ENCODE results near the gene CFAP58.

Gene CFAP58

DNA sequence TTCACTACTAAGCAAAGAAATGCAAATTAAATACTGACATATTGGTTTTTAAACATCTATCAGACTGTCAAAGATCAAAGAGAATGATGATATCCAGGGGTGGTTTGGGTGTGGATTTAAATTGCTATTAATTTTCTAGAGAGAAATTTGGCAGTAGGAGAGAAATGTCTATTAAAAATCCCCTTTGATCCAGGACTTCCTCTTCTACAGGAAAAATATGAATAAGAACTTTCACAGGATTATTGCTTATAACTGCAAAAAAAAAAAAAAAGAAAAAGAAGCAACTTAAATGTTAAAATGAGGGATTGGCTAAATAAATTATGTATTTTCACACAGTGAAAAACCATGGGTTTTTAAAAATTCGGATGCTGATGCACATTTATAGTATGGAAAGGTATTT is 21.0 kb downstream of the CFAP58 start:
- no peak for DNase-seq

DNA sequence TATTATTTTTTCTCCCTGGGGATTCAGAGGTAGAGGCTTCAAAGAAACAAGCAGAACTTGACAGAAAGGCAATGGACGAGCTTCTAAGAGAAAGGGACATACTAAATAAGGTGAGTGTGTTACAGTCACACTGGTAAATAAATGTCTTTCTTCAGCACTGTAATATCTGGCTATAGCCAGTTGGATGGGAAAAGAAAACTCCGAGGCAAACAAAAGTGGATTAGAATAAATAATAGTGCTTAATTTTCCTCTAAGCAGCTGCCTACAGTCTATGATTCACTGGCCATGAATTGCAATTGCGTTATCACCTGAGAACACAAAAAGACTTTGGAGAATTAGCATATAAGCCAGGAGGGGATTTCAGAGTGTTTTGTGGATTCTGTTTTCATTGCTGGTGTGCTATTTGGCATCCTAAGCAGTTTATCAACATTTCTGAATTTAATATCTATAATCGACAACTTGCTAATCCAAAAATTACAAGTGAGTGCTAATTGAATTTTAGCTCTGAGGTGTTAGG is 23.2 kb downstream of the CFAP58 start:
- DNase-seq = no peak

DNA sequence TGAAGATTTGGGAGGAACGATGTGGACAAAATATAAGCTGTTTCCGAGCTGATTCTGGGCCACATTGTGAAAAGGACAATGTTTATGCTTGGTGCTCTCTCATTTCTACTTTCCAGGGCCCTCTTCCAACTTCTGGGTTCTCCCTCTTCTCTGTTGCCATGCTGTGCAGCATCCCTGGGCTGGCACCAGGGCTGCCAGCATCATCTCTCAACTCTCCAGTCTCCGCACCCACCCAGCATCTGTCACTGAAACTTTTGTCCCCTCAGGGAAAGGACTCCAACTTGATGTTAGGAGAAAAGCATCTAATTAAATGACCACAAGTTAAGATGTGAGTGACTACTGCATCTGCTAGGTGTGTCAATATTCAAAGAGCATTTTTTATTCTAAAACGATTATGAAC is 26.7 kb downstream of the CFAP58 start:
- no peak for DNase-seq

DNA sequence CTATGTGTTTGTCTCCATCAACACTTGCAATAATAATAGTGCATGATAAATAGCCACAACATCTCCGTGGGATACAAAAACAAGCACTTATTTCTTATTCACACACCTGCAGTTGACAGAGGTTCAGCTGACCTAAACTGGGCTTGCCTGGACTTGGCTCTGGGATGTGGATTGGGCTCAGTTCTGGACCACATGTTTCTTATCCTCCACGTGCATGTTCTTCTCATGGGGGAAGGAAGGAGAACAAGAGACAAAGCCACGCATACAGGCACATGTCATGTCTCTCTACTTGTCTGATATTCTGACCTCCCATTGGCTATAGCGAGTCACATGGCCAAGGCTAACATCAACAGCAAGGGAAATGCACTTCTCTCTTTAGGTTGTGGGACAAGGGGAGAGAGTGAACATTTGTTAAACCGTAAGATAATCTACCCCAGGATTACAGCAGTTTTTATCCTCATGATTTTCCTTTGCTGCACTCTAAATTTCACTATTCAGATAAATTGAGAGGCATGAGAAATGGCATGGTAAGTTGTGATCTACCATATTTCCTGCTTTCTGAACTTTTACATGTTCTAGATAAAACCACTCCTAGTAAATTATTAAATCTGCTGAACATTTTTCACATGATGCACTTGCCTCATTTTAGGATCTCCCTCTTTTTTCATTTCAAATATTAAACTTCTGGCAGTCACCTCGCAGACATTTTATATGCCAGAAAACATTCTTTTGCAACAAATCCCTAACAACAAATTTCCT is 33.7 kb downstream of the CFAP58 start:
- DNase-seq = no peak

DNA sequence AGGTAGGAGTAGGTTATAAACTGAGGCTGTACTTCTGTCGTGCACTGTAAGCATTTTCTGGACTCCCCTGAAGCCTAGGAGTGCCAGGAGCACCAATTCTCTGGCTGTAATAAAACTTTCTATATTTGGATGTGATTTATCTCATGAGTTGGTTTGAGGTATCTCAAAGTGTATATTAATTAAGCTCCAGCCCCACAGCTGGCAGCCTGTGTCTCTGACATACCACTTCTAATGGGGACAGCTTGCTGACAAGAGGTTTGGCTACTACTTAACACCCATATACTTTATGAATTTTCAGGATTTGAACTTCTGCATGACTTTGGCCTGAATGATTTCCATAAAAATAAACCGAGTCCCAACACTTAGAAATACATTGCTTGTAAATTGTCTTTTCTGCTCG is 35.2 kb downstream of the CFAP58 start:
- DNase-seq = no peak

DNA sequence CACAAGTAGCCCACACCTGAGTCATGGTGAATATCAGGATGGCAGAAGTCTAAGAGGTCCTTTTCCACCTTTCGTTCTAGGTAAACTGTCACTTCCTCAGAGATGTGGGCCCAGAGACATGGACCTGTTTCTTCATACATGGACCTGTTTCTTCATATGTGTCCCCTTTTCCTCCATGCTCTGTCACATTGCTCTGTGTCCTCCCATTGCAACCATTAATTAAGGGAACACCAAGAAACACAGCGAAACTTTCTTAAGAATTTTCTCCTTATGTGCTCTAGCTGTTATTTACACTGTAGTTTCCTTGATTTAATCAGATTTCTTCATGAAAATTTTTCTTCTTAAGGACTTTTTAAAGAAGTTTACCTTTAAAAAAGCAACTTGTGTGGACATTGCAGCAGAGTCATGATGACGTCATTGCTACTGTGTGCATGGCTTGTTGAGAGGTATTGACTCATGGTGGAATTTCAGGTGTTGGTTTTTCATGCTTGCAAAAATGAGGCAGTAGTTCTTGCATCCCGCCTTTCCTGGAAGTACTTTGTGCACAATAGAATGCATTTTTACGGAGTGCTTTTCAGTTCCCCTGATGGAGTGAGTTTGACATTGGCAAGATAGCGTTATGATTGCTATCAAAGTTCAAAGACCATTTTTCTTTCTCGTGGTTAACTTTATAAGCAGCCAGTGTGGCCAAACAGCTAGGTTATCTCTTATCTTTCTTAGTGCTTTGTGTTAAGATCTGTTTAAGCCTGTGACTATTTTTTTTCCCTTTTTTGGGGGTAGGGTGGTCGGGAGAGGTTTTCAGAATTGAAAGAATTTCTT is 37.7 kb downstream of the CFAP58 start:
- no peak for DNase-seq

DNA sequence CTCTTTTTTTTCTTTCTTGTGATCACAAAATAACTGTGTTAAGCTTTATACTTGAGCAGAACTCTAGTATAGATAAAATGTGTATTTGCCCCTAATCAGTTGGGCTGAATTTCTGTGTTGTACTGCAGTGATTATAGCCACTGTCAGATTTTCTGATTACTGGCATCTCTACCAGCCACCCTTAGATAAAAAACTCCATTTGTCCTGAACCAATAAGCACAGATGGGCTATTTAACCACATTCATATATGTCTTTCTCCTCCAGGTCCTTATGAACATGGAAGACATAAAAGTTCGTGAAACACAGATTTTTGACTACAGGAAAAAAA is 38.3 kb downstream of the CFAP58 start:
- no peak for DNase-seq

DNA sequence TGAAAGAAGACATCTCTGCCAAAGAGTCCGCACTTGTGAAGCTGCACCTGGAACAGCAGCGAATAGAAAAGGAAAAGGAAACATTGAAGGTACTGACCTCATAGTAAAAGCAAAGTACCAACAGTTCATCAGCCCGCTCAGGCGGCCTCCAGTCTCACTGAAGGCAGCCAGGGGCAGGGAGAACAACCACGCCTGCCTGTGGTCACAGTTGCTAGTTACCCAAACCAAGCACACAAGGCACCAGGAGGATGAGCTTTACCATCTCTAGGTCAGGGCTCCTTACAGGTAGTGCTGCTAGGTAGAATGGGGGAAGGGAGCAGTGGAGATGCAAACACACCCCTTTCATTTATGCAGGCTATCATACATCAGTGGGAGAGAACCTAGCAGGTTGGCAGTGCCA is 39.8 kb downstream of the CFAP58 start:
- no peak for DNase-seq

DNA sequence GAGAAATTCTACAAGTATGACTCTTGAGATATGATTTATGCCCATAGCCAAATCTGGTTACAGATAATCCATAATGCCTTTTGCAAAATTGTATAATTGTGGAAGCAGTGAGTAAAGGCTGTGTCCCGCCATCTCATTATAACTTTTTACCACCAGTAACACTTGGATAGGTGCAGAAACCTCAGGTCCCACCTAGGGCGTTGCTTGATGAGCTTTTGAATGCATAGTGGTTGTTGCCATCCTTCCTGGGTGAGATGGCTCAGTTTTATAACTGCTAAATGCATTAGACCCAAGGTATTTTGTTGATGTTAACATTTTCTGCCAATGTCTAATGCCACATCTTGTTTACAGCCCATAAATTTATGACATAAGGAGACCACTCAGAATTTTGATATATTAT is 42.9 kb downstream of the CFAP58 start:
- DNase-seq = no peak

DNA sequence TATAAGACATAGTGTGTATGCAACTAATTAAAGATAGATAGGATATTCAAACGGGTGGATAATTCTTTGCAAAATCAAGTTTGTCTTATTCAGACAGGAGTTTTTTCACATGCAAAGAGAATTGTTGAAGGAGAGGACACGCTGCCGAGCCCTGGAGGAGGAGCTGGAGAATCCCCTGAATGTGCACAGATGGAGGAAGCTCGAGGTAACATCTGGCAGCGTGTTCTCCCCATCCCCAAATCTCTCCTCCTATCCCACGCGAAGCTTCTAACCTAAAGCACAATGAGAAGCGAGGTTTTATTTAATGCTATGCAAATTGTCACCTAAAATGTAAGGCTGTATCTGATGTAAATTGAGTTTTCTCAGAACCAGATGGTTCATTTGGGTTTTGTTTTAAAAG is 50.0 kb downstream of the CFAP58 start:
- DNase-seq = no peak

DNA sequence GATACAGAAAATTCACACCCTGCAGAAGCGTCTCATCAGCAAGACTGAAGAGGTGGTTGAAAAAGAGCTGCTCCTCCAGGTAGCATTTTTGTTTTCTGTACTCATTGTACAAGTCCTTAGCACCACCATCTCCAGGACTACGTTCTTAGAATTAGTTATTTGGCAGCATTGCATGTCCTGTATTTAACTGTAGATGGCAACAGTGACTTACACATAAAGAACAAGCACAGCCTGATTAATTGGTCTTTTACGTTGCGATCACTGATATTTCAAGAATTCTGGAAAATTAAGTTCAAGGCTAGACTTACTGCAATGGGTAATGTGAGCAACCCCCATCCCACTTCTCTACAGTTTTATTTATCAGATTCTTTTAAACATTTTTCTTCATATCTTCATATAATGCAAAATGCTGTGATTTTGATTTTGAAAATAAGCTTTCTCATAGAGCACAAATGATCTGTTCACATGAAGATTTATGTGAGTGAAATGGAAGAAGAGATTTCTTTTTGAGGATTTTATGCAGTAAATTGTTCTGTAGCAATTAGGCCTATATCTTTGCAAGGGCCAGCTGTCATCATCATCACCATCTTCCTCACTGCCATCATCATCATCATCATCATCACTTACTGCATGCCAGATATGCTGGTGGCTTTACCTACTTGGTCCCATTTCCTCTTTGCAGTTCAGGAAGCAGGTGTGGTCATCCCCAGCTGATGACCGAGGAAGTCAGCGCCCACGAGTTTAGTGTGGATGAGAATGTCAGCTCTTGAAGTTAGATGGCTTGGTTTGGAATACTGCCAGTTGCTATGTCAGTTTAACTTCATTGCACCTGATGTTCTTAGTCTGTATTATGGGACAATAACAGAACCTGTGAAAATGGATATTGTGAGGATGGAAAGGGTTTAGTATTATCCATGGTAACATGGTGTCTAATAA is 53.4 kb downstream of the CFAP58 start:
- no peak for DNase-seq

DNA sequence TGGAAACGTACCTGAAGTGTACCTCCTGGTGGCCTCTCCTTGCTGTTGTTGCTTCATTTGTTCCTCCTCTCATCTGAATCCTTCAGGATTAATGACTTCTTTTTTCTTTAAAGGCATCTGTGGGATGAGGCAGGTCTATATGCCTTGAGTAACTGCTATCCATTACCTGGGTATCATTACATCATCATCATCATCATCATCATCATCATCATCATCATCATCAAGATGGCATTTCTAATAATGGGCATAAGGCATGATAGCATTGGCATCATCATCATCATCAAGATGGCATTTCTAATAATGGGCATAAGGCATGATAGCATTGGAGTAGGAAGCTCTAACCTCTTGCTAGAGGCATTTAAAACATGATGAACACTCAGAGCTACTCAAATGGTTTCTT is 59.9 kb downstream of the CFAP58 start:
- DNase-seq = no peak

DNA sequence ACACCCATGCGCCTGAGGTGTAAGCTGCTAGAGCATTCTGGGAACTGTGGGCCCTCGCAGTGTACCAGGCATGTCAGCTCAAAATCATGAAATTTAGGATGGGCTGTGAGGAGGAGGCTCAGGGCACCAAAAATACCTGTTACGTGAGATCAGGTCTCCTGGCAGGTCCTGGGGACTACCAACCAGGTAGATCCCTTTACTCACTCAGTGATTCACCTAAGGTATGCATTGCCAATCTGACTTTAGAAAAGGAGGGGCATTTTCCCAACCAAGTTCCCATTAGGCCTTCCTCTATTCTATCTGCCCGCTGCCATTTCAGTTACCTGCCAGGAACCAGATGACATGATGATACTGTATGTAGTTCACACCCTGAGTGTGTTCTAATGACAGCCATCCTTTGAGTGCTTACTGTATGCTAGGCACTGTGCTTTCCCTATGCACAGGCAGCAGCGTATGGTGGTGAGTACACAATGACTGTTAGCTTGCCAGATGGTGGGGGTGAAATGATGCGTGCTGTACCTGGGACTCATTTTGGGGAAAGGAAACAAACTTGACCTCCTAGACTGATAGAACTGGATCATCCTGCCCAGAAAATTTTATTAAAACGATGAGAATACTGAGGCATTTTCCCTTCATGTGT is 62.0 kb downstream of the CFAP58 start:
- DNase-seq = no peak

DNA sequence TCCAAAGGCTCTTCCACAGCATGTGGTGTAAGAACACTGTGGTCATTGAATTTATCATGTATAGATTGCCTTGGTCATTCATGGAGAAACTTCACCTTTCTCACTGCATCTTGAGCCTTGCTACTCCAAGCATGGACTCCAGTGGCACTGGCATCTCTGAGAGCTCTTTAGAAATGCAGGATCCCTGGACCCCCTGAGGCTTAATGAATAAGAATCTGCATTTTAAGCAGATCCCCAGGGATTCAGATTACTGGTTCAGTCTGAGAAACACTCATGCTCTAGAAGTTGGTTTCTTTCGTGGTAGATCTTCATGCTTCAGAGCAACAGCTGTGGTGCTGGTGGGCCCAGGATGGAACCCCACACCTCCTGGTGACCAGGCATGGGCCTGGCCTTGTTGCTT is 63.2 kb downstream of the CFAP58 start:
- DNase-seq = no peak

DNA sequence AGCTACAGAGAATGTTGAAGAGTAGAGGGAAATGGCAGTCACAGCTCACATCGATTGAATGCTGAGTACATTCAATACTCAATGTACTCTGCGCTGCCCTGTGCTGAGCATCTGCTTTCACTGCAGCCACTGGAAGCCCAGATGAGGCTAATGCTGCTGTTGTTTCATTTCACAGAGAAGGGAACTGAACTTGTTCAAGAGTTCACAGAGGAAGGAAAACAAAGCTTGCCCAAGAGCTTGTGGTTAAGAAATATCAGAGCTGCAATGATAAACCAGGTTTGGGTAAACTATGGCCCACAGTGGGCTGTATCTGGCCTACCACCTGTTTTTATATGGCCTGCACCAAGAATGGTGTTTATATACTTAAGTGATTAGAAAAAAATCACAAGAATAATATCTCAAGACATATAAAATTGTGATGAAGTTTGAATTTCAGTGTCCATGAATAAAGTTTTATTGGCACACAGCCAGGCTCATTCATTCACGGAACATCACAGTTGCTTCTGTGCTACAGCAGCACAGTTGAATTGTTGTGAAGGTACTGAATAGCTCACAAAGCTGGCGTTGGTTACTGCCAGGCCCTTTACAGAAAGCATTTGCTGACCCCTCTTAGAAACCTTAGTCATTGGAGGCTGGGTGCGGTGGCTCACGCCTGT is 64.1 kb downstream of the CFAP58 start:
- no peak for DNase-seq

DNA sequence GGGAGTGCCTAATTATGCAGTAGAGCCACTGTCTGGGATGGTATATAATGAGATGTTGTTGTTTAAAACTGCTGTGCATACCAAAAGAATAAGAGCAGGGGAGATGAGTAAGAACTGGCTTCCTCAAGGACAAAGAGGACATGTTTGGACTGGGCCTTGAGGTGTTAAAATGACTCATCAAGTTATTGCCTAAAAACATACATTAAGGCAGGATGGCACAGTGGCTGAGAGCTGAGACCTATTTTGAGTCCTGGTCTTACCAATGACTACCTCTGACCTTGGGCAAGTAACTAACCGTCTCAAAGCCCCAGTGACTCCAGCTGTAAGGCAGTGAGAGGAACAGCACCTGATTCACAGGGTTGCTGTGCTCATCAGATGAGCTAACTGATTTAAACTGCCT is 71.1 kb downstream of the CFAP58 start:
- no peak for DNase-seq

DNA sequence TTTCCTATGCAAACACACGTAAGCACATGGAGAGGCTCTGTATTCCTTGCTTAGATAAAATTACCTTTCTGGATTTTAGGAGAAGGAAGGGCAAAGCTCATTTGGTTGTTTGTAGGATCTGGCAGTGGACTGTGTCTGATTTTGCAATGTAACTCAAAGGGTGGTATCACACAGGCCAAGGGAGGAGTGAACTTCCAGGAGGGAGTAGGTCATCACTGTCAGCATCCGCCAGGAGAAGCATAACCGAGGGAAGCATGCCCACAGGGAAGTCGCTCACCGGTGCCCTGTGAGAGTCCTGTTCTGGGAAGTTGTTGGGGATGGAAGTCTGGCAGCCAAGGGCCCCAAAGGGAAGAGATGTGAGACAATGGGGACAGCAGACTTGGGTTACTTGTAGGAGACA is 74.4 kb downstream of the CFAP58 start:
- no peak for DNase-seq

DNA sequence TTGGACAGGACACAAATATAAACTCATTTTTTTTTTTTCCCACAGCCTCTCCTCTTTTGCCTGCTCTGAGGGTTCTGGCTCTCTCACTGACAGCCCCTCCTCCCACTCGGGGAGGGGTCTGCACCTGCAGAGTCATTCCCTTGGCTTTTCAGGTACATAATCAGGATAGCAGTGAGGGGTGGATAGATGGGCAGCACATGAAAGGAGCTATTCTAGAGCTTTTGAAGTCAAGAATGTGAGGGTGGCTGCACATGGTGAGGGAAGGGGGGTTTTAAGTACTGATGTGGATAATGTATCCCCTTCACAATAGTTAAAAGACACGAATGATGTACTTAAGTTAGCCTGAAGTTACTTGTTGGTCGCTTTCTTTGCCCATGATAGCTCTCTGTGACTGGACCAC is 76.2 kb downstream of the CFAP58 start:
- DNase-seq = no peak

DNA sequence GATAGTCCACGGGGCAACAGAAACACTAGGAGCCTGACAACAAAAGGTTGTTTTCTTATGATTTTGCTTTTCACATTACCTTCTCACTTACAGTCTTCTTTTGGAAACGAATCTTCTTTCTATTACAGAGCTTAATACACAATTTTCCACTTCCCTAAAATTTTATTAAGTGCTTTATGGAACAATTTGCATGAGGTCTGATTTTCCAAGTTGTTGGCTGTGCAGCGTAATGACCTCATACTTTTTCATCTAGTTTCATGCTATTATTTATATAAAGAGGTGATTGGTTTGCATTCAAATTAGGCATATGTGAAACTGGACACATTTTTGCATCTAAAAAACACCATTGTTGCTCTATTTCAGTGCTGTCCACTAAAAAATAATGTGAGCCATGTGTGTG is 76.7 kb downstream of the CFAP58 start:
- DNase-seq = no peak

DNA sequence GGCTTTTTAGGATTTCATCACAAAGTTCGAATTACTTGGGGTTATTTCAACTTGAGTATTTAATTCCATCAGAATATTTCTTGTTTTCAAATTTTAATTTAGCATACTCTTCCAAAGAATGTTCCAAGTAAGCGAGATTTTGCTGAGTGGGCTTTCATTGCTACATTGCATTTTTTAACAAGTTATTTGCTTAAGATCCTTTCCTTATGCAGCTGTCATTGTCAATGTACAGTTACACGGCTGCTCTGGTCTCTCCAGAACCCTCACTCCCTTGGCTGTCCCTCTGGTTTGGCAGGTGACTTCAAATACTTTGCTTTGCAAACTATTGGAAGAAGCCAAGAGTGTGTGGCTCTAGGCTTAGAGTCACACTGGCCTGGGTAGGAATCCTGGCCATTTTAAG is 80.0 kb downstream of the CFAP58 start:
- DNase-seq = no peak

DNA sequence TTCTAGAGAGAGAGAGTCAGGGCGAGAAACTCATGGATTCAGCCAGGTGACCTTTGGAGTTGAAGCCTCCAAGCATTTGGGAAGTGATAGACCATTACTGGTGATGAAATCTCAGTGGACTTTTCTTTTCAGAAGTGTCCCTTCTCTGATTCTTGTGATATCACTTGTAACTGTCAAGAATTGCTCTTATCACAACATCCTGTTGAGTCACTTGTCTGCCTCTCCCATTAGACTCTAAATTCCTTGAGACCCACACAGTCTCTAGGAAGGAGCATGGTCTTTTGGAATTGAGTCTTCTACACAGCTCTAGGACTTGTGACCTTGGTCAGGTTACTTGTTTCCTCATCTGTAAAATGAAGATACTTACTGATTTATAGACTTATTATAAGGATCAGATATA is 81.0 kb downstream of the CFAP58 start:
- DNase-seq = no peak

DNA sequence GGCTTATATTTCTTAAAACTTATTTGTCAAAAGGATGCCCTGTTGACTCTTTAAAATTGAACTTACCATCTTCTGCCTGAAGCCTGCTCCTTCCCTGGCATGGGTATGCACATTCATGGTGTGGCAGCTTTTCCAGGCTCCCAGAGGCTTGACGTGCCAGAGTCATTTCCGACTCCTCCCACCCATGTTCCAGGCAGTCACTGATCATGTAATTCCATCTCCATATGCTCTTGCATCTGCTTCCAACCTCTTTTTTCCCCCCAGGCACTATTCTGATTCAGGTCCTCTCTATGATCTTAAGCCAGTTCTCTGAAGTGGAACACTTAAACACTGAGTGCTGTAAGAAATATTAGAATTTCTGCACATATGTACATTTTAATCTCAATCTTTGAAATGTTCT is 82.2 kb downstream of the CFAP58 start:
- DNase-seq = no peak
